Pancreas (tissue), 10 donors: ENCODE measurements around the gene MGME1. TPM values are rescaled to one million over a fixed set of nuclear protein-coding genes. Genes with fewer than 3 reads are reported as not detected.
"Not testable (repeated sequence)": the region's sequence is repeated elsewhere in the genome, so short reads cannot be mapped to it uniquely, and the experiment has no call there.

Experiments used
- ATAC-seq, 4 donors: fragments of 200-7000 bp; cut with Tn5 transposase; one replicate each; pipeline versions ENCODE4 v1.8.0 to v1.9.1; 2020; ENCODE audit warnings: mild to moderate bottlenecking in 4 of 4, moderate library complexity in 4 of 4
- DNase-seq, 6 donors: peaks; one replicate each; pipeline ENCODE4 v3.0.0-alpha.2; 2020
- FAIRE-seq: peaks from 2 replicates; lab custom pipeline; 2012; peaks lifted over from hg19 to GRCh38; lab: Jason Lieb, UNC
- H3K27ac ChIP-seq, 4 donors: fragments of 200-600 bp; sonication (generic); 1 replicate in 3 of 4; 2 replicates in 1 of 4; pipeline versions ENCODE4 v1.5.0 to v1.8.0; 2020
- H3K27me3 ChIP-seq, 4 donors: fragments of 200-600 bp; one replicate each; pipeline ENCODE4 v1.8.0; 2021
- H3K36me3 ChIP-seq, 3 donors: fragments of 200-600 bp; sonication (generic) in 1 of 3; one replicate each; pipeline versions ENCODE4 v1.5.0 to v1.8.0; 2020 to 2021
- H3K4me1 ChIP-seq, 3 donors: fragments of 200-600 bp; one replicate each; pipeline ENCODE4 v1.8.0; 2021
- H3K4me3 ChIP-seq, 4 donors: fragments of 200-600 bp; sonication (generic) in 2 of 4; one replicate each; pipeline versions ENCODE4 v1.5.0 to v1.8.0; 2020 to 2021
- H3K9me3 ChIP-seq, 4 donors: fragments of 200-600 bp; one replicate each; pipeline ENCODE4 v1.8.0; 2021
- CTCF ChIP-seq, 4 donors: fragments of 200-600 bp; sonication (generic) in 3 of 4; IDR thresholded peaks; one replicate each; pipeline versions ENCODE4 v1.5.0 to v1.8.0; 2021; ENCODE audit warnings: antibody characterized with exemption in 4 of 4
- WGBS, 2 donors: extraction: QIAGEN DNeasy Blood & Tissue Kit; methylation state at CpG; one replicate each; pipeline ENCODE4 v1.1.7; 2013; 5-methylcytosine and 5-hydroxymethylcytosine counted together
- intact Hi-C, 3 donors: fragments of 100-400 bp; cut with DNase I; formaldehyde crosslinking; loops; one replicate each; pipeline versions ENCODE4 v1.11.1 to v1.14.2; 2022
- polyA plus RNA-seq, 2 donors: library from polyadenylated mRNA; stranded (reverse); fragments of 200-250 nt; gene quantifications; one replicate each; pipeline ENCODE4 v1.2.3, GENCODE V29; 2013
- total RNA-seq, 6 donors: library from RNA; stranded (reverse); fragmentation: NEBNext Ultra II Directional in 4 of 6; extraction: Animal tissue kit (Norgen Biotek cat#: 25700) in 4 of 6; gene quantifications; one replicate each; pipeline versions ENCODE4 v1.2.1 to v1.2.4, GENCODE V29; 2021 to 2023
- donor health status: healthy with polysubstance abuse.
- donor health status: DM: no; HTN: no; CAD: no; lungs with moderate emphysema.
- donor health status: DM: no; HTN: no; CAD: no.
- donor health status: control.
- donor health status: control.
- donor health status: Bipolar disorder and iron deficiency.
- donor health status: DM: yes; HTN: yes; CAD: no.
- donor health status: DM: no; HTN: no; CAD: no.
- donor health status: DM: no; HTN: no; CAD: no.
- donor health status: DM: yes; HTN: yes; CAD: no.

MGME1 gene
- total and polyA plus RNA-seq, 8 donors, result 4.0 to 7.6 (median 6.4) TPM

GRCh38 chr20:18024606-18025127 lies 55.8 kb downstream of the MGME1 start:
- no peak for TF ChIP-seq CTCF (IDR thresholded peaks at IDR 0.05)
- Histone ChIP-seq H3K27me3 (no peaks in the 10 kb centered on the region), H3K9me3 (no peaks in the 10 kb centered on the region), H3K36me3 (peaks cover 0 to 20% (median 5%) of the 10 kb centered on the region in 3 donors), H3K4me3 (no peak overlapping the region), H3K4me1 (no peaks in the 10 kb centered on the region), H3K27ac (no peak overlapping the region)
- peak in 1 of 6 donors; percentile 36 for DNase-seq
- no peak for ATAC-seq
- 83 to 87% methylated on average over 15 of the region's 15 CpGs for WGBS, 2 donors
- no peak for FAIRE-seq
- intact Hi-C loops, result no loop called here

- H3K4me1 ChIP-seq, intact Hi-C loops, FAIRE-seq, H3K27ac ChIP-seq, H3K27me3 ChIP-seq, ATAC-seq, H3K9me3 ChIP-seq, H3K4me3 ChIP-seq: not testable (repeated sequence)
- WGBS, 2 donors, result 90 to 92% methylated on average over 7 of the region's 7 CpGs
- H3K36me3 ChIP-seq, result peaks cover 0 to 16% (median 0%) of the 10 kb centered on the region in 3 donors
- DNase-seq, result peak in 1 of 6 donors; percentile 3
These were observed 58.2 kb downstream of the MGME1 start for GRCh38 chr20:18027011-18027410.

DNA sequence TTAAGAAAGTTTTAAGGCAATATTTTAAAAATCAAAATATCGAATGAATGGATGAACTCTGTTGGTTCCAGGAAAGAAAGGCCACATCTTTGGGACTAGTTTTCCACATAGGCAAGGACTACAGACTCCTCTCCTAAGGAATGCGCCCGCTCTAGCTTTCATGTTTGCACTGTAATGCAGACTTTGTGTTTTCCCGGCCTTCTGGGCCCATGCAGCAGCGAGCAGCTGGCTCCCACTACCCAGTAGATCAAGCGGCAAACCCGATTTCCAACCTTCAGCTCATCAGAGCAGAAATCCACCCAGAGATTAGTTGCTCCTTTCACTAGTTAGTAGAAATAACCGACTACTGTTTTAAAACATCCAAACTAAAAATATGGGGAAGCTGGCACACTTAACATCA lies 61.2 kb downstream of the MGME1 start:
- Histone ChIP-seq H3K27me3 (no peaks in the 10 kb centered on the region), H3K4me1 (no peaks in the 10 kb centered on the region), H3K4me3 (no peak overlapping the region), H3K36me3 (no peaks in the 10 kb centered on the region), H3K27ac (no peak overlapping the region), H3K9me3 (no peaks in the 10 kb centered on the region)
- intact Hi-C loops, result no loop called here
- ATAC-seq (no peak), DNase-seq (no peak), FAIRE-seq (no peak)
- no peak for TF ChIP-seq CTCF (IDR thresholded peaks at IDR 0.05)
- WGBS, 2 donors, result 81 to 82% methylated on average over 8 of the region's 8 CpGs

DNA sequence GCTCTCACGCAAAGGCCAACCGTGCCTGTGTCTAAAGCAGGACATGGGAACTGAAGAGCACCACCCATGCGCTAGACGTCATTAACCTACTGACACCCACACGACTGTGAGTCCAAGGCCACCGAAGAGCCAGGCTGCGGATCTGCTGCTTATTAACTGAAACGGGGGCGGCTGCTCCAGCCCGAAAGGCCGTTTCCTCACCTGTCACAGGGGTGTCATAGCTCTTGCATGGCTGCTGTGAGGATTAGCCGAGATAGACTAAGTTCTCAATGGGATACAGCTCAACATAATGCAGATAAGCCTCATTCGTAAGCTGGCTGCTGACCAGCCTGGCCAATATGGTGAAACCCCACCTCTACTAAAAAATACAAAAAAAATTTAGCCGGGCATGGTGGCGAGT lies 62.2 kb downstream of the MGME1 start:
- TF ChIP-seq CTCF (IDR thresholded peaks at IDR 0.05), result no peak
- no peaks in the 10 kb centered on the region for H3K27me3 ChIP-seq
- FAIRE-seq, result no peak
- H3K4me3 ChIP-seq, result no peak overlapping the region
- peak in 1 of 6 donors; percentile 9 for DNase-seq
- H3K27ac ChIP-seq, result no peak overlapping the region
- no peaks in the 10 kb centered on the region for H3K9me3 ChIP-seq
- 90 to 91% methylated on average over 15 of the region's 15 CpGs for WGBS, 2 donors
- no peaks in the 10 kb centered on the region for H3K4me1 ChIP-seq
- ATAC-seq, result no peak
- intact Hi-C loops, result no loop called here
- H3K36me3 ChIP-seq, result no peaks in the 10 kb centered on the region

- Histone ChIP-seq H3K27ac (no peak overlapping the region), H3K4me3 (no peak overlapping the region), H3K36me3 (no peaks in the 10 kb centered on the region), H3K9me3 (no peaks in the 10 kb centered on the region), H3K4me1 (no peaks in the 10 kb centered on the region), H3K27me3 (no peaks in the 10 kb centered on the region)
- intact Hi-C loops, result no loop called here
- DNase-seq, result no peak
- no peak for ATAC-seq
- WGBS, 2 donors, result 90 to 97% methylated on average over 7 of the region's 7 CpGs
- peak; percentile 65 for FAIRE-seq
- TF ChIP-seq CTCF (IDR thresholded peaks at IDR 0.05), result no peak
These were observed 63.2 kb downstream of the MGME1 start for GRCh38 chr20:18031888-18032509.
